Endothelial cell of umbilical vein (primary cell): Measurements from ENCODE around the gene DNAJB12.

Source experiments
- CTCF ChIP-seq, 2 donors: IDR thresholded peaks; 1 replicate in 1 of 2; 2 replicates in 1 of 2; pipeline ENCODE4 v1.5.1; 2011; ENCODE audit warnings: low read length in 2 of 2, mild to moderate bottlenecking in 2 of 2, moderate library complexity in 2 of 2, control low read depth in 1 of 2, inconsistent platforms in 1 of 2, low read depth in 1 of 2; ENCODE audit not compliant: insufficient read depth in 1 of 2; ENCODE audit errors: extremely low read depth in 1 of 2
- EZH2 ChIP-seq: IDR thresholded peaks from 2 replicates; pipeline ENCODE4 v1.6.1; 2012; ENCODE audit warnings: borderline replicate concordance, low read depth, mild to moderate bottlenecking, moderate library complexity, low read length, inconsistent platforms; ENCODE audit not compliant: severe bottlenecking
- GATA2 ChIP-seq: IDR thresholded peaks from 2 replicates; pipeline ENCODE4 v1.7.0; 2011; ENCODE audit warnings: low read depth, mild to moderate bottlenecking, moderate library complexity, mixed read lengths, low read length; ENCODE audit not compliant: insufficient read length, insufficient read depth
- MAX ChIP-seq: IDR thresholded peaks from 2 replicates; pipeline ENCODE4 v1.6.1; 2011; ENCODE audit not compliant: insufficient read depth, insufficient read length
- MYC ChIP-seq: IDR thresholded peaks from one replicate; pipeline ENCODE4 v1.6.1; 2011; ENCODE audit warnings: mild to moderate bottlenecking, low read depth, low read length
- POLR2A ChIP-seq: IDR thresholded peaks from 2 replicates; pipeline ENCODE4 v1.6.1; 2012; ENCODE audit warnings: low read depth, mild to moderate bottlenecking, control low read depth, low read length
- POLR2AphosphoS5 ChIP-seq: IDR thresholded peaks from 2 replicates; pipeline ENCODE4 v1.6.1; 2012; ENCODE audit warnings: low read depth, mild to moderate bottlenecking, control low read depth, low read length, moderate library complexity; ENCODE audit not compliant: insufficient read depth

- TF ChIP-seq GATA2 (no peak), EZH2 (no peak), MAX (no peak), POLR2A (no peak), POLR2AphosphoS5 (no peak), MYC (no peak), CTCF (IDR thresholded peaks at IDR 0.05; ENCODE audit: extremely low read depth in 1 of 2, insufficient read depth in 1 of 2, low read depth in 1 of 2, low read length in 2 of 2) (no peak)
These were observed 34.3 kb upstream of the DNAJB12 start for GRCh38 chr10:72389014-72389413.
